NCI-H510A treated with DMSO at 0.1 percent for 48 hours (cell line): Measurements from ENCODE around the gene UNC5A.

Experiments used
- DNase-seq: peaks from one replicate; lab custom pipeline; 2025; lab: John Stamatoyannopoulos, UW

The UNC5A gene

DNA sequence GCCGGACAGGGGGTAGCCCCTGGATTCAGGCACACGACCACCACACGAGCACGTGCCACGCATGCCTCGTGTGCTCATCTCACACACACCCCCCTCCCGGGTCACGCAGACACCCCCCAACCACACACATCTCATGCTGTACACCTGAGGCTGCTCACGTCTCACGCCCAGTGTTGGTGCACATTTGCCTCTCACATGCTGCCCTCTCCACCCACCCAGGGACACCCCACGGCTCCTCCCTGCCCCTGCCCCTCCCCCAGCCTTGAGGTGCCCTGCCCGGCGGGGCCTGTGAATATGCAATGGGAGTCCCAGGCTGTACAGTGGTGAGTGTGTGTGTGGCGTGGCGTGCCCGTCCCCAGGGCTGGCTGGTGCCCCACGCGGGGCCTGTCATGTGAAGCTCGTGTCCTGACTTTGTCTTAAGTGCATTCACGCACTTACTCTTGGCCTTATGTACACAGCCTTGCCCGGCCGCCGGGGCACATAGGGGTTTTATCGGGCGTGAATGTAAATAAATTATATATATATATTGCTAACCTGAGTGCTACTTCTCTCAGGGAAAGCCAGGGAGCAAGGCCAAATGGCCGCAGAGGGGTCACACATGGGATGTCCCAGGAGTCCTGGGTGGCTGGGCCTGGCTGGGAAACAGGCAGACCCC lies 70.1 kb downstream of the UNC5A start:
- no peak for DNase-seq

DNA sequence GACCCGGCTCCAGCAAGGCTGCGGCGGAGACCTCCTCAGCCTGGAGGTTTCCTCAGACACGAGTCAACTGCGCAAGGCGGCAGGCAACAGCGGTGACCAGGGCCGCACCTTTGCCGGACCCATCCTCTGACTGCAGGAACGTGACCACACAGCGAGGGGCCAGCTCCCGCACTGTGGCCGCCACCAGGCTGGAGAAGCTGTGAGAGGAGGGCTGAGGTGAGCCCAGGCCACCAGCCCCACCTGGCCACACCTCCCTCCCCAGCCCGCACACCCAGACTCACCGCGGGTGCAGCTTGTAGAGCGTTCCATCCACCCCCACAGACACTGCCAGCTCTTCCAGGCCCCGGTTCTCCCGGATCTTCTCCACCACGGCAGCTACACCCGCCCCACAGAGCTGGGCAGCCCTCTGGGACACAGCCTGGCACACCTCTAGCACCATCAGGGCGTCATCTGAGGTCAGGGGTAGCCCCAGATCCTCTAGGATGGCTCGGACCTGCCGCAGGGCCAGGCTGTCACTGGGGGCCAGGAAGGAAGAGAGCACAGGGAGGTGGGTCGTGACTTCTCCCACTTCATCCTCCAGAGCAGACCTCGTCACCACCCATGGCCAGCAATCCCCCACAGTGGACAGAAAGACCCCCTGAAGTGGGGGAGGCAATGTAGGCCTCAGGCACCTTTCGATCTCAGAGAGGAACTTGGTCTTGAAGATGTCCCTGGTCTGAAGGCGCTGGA lies 70.8 kb downstream of the UNC5A start:
- DNase-seq = no peak

GRCh38 chr5:176881816-176882566 lies 71.6 kb downstream of the UNC5A start:
- DNase-seq = no peak

DNA sequence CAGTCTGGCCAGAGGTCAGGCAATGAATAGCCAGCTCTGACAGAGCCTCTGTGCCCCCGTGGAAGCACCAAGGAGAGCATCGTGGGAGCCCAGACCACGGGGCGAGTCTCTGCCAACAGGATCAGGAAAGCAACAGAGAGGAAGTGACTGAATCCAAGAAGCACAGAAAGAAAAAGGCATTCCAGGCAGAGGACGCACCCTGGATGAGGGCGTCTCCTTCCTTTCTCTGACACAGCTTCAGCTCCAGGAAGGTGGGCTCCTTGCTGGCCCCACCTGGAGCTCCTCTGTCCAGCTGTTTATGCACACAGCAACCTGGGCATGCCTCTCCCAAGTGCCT lies 72.2 kb downstream of the UNC5A start:
- no peak for DNase-seq

GRCh38 chr5:176883700-176884570 lies 73.6 kb downstream of the UNC5A start:
- DNase-seq = no peak

- no peak for DNase-seq
Observed at GRCh38 chr5:176884571-176884890, 74.2 kb downstream of the UNC5A start.

DNA sequence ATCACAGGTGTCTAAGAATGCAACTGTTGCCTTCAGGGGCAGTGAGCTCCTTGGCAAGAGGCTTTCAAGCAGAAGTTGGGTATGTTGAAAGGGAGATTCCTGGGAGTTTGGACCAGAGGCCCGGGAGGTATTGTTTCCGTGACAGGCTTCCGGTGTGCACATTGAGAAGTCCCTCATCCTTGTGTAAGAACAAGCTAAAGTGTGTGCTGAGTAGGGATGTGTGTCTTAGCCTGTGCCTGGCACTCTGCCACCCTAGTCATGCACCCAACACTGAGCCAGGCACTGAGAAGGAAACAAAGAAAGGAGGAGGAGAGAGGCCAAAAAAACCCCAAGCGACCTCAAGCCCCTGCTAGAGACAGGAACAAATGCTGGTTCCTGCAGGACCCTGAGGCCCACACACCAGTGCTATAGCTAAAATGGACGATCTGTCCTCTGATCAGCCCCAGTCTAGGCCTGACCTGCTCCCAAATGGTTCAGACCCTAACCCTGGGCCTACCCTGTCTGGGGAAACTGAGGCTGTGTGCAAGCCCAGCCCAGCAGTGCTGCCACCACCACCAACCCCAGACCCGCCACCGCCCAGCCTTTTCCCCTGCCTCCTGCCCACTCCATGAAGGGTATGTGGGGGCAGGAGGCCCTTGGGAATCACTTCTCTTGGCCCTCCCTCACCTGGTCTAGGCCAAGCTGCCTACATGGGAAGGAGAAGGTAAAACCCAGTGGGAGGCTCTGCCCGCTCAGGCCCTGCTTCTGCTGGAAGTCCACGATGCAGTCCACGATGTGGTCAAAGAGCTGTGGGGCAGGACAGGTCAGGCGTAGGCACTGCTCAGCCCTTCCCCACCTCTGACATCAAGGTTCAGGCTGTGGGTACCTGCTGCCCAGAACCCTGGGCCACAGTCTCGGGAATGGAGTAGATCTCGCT lies 76.2 kb downstream of the UNC5A start:
- DNase-seq = no peak

DNA sequence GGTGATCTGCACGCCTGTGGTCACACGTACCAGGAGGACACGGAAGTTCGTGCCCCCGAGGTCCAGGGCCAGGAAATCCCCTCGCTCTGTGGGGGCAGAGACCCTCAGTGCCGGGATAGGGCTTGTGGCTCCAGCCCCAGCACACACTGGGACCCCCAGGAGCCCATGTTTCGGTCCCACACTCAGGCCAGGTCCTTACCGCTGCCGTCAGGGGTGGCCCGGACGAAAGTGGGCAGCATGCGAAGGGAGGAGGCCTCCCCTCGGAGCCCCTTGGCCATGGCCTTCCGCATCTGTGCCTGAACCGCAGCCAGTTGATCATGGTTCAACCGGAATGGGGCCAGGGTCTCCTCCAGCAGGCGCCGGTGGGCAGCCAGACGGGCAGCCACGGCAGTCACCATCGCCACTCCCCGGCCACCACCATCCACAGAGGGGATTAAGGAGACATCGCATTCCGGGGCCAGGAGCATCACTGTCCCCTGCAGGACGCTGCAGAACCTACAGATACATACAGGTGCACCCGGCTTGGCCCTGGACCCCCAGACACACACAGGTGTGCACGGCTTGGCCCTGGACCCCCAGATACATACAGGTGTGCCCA lies 77.0 kb downstream of the UNC5A start:
- DNase-seq = no peak

GRCh38 chr5:176888016-176888864 lies 77.9 kb downstream of the UNC5A start:
- DNase-seq = no peak

- DNase-seq = no peak
Observed at GRCh38 chr5:176888865-176889165, 78.5 kb downstream of the UNC5A start.

GRCh38 chr5:176889321-176890280 lies 79.2 kb downstream of the UNC5A start:
- no peak for DNase-seq

DNA sequence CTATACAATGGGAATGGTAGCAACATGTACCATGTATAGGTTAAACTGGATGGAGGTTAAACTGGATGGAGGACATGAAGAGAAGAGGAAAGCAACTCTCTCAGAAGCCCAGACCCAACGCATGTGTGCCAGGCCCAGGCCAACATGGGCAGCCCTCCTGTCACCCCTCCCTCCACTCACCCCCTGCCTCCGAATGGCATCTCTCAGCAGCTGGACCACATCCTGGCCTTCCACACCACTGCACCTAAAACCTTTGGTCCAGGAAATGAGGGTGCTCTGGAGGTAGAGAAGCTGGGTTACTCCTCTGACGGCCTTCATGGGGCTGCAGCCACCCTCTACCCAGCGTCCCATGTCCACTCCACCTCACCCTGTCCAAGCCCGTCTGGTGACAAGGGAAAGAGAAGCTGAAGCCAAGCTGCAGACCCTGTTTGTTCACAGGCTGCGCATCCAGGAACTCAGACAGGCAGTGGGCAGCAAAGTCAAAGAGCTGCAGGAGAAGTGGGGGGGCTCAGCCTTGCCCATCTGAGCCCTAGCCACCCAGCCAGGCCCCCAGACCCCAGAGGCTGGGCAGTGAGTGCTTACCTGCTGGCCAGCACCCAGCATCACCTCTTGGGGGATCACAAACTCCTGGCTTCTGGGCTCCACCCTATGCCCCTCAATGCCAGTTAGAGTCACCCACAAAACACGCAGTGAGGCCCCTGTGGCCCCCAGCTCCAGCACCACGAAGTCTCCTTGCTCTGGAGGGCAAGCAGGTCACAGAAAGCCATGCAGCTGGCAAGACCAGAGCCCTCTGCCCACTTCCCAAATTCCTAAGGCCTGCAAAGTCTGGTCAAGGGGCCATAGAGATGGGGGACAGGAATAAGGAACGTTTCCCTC lies 80.3 kb downstream of the UNC5A start:
- DNase-seq = no peak

GRCh38 chr5:176891331-176891958 lies 81.1 kb downstream of the UNC5A start:
- no peak for DNase-seq

DNA sequence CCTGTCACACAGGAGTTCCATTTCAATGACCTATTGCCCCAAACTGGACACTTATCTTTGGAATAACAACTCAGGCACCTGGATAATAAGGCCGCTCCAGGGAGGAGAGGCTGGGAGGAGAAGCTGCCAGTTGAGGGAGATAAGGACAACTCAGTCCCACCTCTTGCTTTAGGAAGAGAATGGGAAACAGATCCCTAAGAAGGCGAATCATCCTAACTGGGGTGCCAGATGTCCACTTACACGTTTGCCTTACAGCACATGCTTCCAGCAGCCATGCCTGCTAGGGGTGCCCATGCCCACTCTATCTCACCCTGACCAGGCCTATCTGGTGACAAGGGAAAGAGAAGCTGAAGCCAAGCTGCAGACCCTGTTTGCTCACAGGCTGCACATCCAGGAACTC lies 82.3 kb downstream of the UNC5A start:
- no peak for DNase-seq

GRCh38 chr5:176894298-176894697 lies 83.9 kb downstream of the UNC5A start:
- DNase-seq = no peak

- DNase-seq = no peak
Observed at GRCh38 chr5:176895831-176896230, 85.5 kb downstream of the UNC5A start.

DNA sequence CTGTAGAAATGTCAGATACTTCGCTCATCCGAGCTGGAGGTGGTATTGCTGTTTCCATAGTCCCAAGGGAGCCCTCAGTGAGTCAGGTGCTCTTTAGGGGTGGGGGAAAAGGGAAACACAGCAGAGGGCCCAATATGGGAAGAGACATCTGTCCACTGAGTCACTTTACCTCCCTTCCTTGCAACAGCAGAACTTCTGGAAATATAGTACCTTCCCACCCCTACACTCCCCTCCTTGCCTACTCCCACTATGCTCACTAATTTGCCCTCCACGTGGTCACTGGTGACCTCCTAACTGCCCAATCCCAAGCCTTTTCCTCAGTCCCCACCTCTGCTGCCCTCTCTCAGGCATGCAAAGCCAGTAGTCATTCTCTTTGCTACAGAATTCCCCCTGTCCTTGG lies 86.9 kb downstream of the UNC5A start:
- no peak for DNase-seq
